Measurements from ENCODE around the gene MLC1.

MLC1 gene

DNA sequence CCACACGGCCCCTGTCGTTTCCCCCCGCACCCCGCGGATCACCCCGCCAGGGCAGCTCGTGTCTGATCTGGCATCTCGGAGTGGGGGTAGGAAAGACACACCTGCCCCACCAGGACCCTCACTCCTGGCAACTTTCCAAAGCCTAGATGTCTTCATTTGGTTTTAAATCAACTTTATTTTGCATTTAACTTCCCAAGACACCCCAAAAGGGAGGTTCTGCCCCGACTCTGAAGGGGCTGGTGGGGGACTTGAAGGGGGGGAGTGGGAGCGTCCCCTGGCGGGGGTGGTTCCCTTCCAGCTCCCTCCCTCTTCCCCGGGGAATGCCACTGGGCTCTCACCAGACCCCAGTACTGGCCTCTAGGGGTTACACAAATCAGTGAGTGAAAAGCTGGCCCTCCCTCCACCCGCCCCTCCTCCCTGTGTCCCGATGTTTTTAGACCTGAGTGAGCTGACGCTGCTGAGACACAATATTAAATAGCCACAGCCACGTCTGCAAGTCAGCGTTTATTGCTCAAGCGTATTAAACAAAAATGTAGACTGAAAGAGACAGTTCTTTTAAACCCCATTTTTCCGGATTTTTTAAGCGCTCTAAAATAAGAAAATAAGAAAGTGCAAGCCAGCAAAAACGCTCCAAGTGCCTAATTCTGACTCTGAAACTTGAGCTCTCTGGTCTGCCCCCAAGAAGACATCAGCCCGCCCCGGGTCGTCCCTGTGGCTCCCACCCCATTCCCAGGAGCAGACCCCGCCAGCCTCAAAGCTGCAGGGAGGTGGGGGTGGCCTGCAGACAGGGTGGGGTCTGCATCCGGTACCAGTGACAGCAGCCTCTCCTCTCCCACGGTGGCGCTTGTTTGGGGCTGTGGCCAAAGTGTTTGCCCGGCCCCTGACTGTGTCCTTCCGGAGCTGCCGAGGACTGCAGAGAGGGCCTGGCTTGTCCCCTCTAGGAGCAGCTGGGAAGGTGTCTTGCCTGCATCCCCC lies 26.0 kb downstream of the MLC1 start:
- H3K4me3 Mint-ChIP-seq, result peak overlapping the region; percentile 33
- no peaks in the 10 kb centered on the region for H3K36me3 Mint-ChIP-seq
- peaks cover 4% of the 10 kb centered on the region for H3K4me1 Mint-ChIP-seq
- no peak overlapping the region for H3K27ac Mint-ChIP-seq
- H3K9me3 Mint-ChIP-seq, result no peaks in the 10 kb centered on the region
- H3K27me3 Mint-ChIP-seq, result peaks cover 9% of the 10 kb centered on the region

- no peaks in the 10 kb centered on the region for H3K9me3 Mint-ChIP-seq
Measured at GRCh38 chr22:50058061-50058905, 26.9 kb downstream of the MLC1 start, which contains the start of gene TTLL8. Gene TTLL8, minus strand, starts transcription at chr22:50058298.

DNA sequence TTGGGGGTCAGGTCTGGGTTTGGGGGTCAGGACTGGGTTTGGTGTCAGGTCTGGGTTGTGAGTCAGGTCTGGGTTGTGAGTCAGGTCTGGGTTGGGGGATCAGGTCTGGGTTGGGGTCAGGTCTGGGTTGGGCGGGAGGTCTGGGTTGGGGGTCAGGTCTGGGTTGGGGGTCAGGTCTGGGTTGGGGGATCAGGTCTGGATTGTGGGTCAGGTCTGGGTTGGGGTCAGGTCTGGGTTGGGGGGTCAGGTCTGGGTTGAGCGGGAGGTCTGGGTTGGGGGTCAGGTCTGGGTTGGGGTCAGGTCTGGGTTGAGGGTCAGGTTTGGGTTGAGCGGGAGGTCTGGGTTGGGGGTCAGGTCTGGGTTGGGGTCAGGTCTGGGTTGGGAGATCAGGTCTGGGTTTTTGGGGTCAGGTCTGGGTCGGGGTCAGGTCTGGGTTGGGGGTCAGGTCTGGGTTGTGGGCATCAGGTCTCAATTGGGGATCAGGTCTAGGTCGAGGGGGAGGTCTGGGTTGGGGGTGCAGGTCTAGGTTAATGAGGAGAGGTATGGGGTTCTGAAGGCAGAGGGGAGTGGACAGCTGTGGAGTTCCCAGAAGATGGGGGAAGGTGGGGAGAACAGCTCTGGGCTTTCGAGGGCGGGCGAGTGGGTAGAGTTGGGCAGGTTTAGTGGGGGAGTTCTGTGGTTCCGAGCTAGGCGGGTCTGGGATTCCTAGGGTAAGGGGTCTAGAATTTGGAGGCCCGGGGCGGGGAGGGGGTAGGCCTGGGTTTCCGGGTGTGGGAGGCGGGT lies 27.8 kb downstream of the MLC1 start:
- H3K27me3 Mint-ChIP-seq, result peaks cover 11% of the 10 kb centered on the region
- H3K27ac Mint-ChIP-seq, result no peak overlapping the region
- no peaks in the 10 kb centered on the region for H3K36me3 Mint-ChIP-seq
- no peak overlapping the region for H3K4me3 Mint-ChIP-seq
- H3K4me1 Mint-ChIP-seq, result peaks cover 4% of the 10 kb centered on the region
- H3K9me3 Mint-ChIP-seq, result no peaks in the 10 kb centered on the region

More at GRCh38 chr22:50058061-50058905, 26.9 kb downstream of the MLC1 start, which contains the start of gene TTLL8:
- peaks cover 9% of the 10 kb centered on the region for H3K27me3 Mint-ChIP-seq
- no peak within 1 kb of the TSS for H3K27ac Mint-ChIP-seq
- H3K36me3 Mint-ChIP-seq, result no peaks in the 10 kb centered on the region
- no peak within 1 kb of the TSS for H3K4me3 Mint-ChIP-seq
- H3K4me1 Mint-ChIP-seq, result peaks cover 4% of the 10 kb centered on the region

DNA sequence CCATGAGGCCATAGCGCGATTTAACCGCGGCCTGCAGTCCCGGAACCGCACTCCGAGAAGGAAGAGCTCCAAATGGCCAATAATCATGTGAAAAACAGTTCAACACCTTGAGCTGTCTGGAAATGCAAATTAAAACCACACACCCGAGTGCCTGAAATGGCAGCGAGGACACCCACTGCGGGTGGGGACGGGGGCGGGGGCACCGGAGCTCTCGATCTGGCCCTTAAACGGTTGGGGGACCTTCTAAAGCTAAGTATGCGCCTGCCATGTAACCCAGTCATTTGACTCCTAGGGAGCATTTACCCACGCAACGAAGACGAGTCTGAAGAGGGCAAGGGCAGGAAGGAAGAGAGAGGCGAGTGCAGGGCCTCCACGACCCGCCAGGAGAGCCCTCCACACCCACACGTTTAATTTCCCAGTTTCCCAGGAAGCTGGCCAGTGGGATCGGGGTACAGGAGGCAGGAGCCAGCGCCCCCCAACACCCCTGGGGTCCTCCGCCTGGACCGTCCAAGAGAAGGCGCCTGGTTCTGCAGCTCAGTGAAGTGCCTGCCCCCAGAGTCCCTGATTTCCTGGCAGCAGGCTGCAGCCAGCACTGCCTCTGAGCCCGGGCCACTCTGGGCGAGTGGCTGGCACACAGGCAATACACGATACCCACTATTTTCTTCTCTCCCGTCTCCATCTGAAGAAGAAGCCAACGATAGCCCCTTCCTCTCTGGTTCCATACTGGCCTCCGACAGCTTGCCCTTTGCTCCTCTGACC lies 28.8 kb downstream of the MLC1 start:
- Mint-ChIP-seq H3K27me3 (peaks cover 11% of the 10 kb centered on the region), H3K36me3 (no peaks in the 10 kb centered on the region), H3K4me3 (no peak overlapping the region), H3K9me3 (no peaks in the 10 kb centered on the region), H3K27ac (no peak overlapping the region), H3K4me1 (peaks cover 4% of the 10 kb centered on the region)

GRCh38 chr22:50053861-50054260 lies 31.4 kb downstream of the MLC1 start:
- H3K9me3 Mint-ChIP-seq, result no peaks in the 10 kb centered on the region
- no peak overlapping the region for H3K27ac Mint-ChIP-seq
- H3K36me3 Mint-ChIP-seq, result no peaks in the 10 kb centered on the region
- no peaks in the 10 kb centered on the region for H3K4me1 Mint-ChIP-seq
- H3K4me3 Mint-ChIP-seq, result no peak overlapping the region
- peaks cover 4% of the 10 kb centered on the region for H3K27me3 Mint-ChIP-seq

- Mint-ChIP-seq H3K27ac (no peak overlapping the region), H3K4me3 (no peak overlapping the region), H3K4me1 (no peaks in the 10 kb centered on the region), H3K9me3 (no peaks in the 10 kb centered on the region), H3K36me3 (no peaks in the 10 kb centered on the region), H3K27me3 (peaks cover 4% of the 10 kb centered on the region)
Measured at GRCh38 chr22:50051930-50052329, 33.3 kb downstream of the MLC1 start.

DNA sequence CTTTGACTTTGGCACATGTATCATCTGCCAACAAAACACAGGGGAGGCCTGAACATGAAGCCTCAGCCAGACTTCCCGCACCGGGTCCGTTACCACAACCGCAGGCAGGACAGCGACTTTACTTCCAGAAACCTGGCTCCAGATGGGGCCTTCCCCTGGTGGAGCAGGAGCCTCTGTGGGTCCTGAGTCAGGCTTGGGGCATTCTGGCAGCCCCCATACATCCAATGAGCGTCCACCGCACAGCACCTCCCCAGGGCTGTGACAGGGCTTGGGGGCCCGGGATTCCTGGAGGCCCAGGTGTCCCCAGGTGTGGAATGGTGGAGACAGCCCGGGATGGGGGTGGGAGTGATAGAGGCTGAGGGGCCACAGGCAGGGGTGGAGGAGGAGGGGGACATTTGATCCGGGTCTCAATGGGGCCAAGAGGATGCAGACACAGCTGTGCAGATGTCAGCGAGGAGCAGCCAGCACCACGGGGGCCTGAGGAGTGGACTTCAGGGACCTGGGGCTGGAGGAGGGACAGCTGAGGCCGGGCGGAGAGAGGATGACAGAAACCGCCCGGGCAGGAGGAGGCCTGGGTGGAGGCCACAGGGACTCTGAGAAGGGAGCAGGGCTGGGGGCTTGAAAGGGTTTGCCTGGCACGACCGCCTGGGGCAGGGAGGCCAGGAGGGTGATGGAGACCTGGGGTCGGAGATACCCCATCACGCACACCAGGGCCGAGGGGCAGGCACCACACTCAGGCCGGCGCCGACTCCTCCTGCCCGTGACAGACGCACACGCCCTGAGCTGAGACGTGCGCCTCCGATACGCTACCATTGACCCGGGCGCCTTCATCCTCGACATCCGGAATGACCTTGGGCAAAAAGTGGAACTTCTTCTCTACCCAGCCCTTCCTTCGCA lies 35.7 kb downstream of the MLC1 start:
- no peak overlapping the region for H3K4me3 Mint-ChIP-seq
- H3K27me3 Mint-ChIP-seq, result peaks cover 2% of the 10 kb centered on the region
- no peaks in the 10 kb centered on the region for H3K36me3 Mint-ChIP-seq
- peaks cover 4% of the 10 kb centered on the region for H3K4me1 Mint-ChIP-seq
- no peaks in the 10 kb centered on the region for H3K9me3 Mint-ChIP-seq
- no peak overlapping the region for H3K27ac Mint-ChIP-seq

- H3K36me3 Mint-ChIP-seq, result no peaks in the 10 kb centered on the region
- H3K27ac Mint-ChIP-seq, result no peak overlapping the region
- H3K4me1 Mint-ChIP-seq, result peaks cover 6% of the 10 kb centered on the region
- H3K27me3 Mint-ChIP-seq, result peaks cover 2% of the 10 kb centered on the region
- no peaks in the 10 kb centered on the region for H3K9me3 Mint-ChIP-seq
- H3K4me3 Mint-ChIP-seq, result no peak overlapping the region
Measured at GRCh38 chr22:50048836-50049235, 36.4 kb downstream of the MLC1 start.

DNA sequence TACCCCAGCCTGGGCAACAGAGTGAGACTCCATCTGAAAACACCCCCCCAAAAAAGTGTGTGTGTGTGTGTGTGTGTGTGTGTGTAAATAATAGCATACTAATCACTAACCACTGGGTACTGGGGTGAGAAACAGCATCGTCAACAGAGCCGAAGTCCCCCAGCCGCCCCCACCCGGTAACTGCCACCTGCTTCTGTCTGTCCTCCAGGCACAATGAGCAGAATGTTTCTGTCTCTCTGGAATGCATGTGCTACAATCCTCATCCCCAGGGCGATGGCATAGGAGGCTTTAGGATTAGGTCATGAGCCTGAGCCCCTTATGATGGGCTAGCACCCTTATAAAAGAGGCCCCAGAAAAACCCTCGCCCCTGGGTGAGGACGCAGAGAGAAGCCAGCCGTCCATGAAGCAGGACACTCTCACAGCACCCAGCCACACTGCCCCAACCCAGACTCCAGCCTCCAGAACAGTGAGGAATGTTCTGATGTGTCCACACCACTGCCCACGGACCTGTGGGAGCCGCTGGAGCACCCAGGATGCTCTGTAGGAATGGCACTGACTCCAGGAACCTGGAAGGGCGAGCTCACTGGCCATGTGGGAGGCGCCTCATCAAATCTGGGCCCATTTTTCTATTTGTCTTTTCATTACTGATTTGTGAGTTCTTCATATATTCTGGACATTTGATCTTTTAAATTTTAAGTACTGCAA lies 37.0 kb downstream of the MLC1 start:
- H3K27ac Mint-ChIP-seq, result no peak overlapping the region
- H3K9me3 Mint-ChIP-seq, result no peaks in the 10 kb centered on the region
- no peak overlapping the region for H3K4me3 Mint-ChIP-seq
- H3K27me3 Mint-ChIP-seq, result peaks cover 4% of the 10 kb centered on the region
- no peaks in the 10 kb centered on the region for H3K36me3 Mint-ChIP-seq
- peaks cover 11% of the 10 kb centered on the region for H3K4me1 Mint-ChIP-seq

- Mint-ChIP-seq H3K36me3 (no peaks in the 10 kb centered on the region), H3K27ac (no peak overlapping the region), H3K4me1 (peaks cover 11% of the 10 kb centered on the region), H3K27me3 (peaks cover 3% of the 10 kb centered on the region), H3K9me3 (no peaks in the 10 kb centered on the region), H3K4me3 (no peak overlapping the region)
Measured at GRCh38 chr22:50047346-50047745, 37.9 kb downstream of the MLC1 start.

DNA sequence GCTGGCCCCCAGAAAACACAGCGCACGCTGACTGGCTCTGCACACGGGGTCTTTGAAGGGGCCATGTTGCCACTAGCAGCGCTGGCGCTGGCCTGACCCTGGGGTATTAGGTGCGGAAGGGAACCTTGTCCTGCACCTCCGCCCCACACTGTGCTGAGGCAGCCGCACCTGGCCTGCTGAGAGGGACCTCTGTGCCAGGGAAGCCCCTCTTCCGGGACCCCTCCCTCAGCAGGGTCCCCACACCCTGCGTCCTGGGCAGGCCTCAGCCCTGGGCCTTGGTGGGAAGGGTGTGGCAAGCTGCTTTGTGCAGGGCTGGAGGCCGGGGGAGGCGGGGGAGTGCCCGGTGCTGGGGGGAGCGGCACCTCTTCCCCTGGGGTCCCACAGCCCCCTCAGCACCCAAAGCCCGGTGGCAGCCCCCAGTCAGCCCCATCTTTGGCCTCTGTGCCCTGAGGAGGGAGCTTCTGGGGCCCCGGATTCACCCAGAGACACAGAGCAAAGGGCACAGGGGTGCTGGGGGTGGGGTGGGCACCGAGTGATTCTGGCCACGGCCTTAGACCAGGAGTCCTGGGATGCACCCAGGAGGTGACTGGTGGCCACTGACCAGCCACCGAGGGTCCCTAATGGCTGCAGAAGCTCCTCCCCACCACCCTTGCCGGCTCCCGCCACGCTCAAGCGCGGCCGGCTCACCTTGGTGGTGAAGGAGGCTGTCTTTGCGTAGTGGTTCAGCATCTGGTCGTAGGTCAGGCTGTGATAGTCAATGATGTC lies 38.6 kb downstream of the MLC1 start:
- Mint-ChIP-seq H3K4me3 (no peak overlapping the region), H3K9me3 (no peaks in the 10 kb centered on the region), H3K4me1 (peaks cover 11% of the 10 kb centered on the region), H3K27me3 (peaks cover 3% of the 10 kb centered on the region), H3K27ac (no peak overlapping the region), H3K36me3 (no peaks in the 10 kb centered on the region)

DNA sequence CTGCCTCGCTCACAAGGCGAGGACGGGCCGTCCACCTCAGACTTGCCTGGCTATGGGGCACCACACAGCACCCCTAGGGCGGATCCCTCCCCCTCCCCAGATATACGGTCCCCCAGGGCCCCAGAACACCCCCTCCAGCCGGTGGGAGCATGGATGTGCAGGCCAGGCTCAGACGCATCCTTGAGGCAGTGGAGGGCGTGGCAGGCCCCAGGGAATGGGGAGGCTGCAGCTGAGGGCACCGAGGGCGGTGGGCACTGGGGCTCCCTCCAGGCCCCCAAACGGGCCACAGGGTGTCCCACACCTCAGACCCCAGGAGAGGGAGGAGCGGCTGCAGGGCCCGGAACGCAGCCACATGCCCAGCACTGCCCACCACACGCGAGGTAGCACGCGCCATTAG lies 39.2 kb downstream of the MLC1 start:
- Mint-ChIP-seq H3K36me3 (no peaks in the 10 kb centered on the region), H3K27me3 (peaks cover 3% of the 10 kb centered on the region), H3K4me1 (peaks cover 11% of the 10 kb centered on the region), H3K9me3 (no peaks in the 10 kb centered on the region), H3K27ac (no peak overlapping the region), H3K4me3 (no peak overlapping the region)
